GM23248 (cell line): ENCODE data around the gene MYH14. TPM values are rescaled to one million over a fixed set of nuclear protein-coding genes. Genes with fewer than 3 reads are reported as not detected.

Source experiments
- DNase-seq: peaks from one replicate; pipeline ENCODE4 v3.0.0-alpha.2; 2015
- H2AFZ ChIP-seq: fragments of 200-600 bp; sonication (generic); 2 replicates; pipeline ENCODE4 v1.6.1; 2016; ENCODE audit warnings: antibody characterized with exemption
- H3F3A ChIP-seq: fragments of 200-600 bp; sonication (generic); 2 replicates; pipeline ENCODE4 v1.6.1; 2016; ENCODE audit warnings: mild to moderate bottlenecking, antibody characterized with exemption, mixed run types; ENCODE audit not compliant: insufficient read depth
- H3K27ac ChIP-seq: fragments of 200-600 bp; sonication (generic); 2 replicates; pipeline ENCODE4 v1.5.1; 2016; ENCODE audit warnings: mild to moderate bottlenecking
- H3K27me3 ChIP-seq: fragments of 200-600 bp; sonication (generic); replicated peaks from 2 replicates; pipeline ENCODE4 v1.6.1; 2016; ENCODE audit warnings: mild to moderate bottlenecking; ENCODE audit not compliant: insufficient read depth
- H3K36me3 ChIP-seq: fragments of 200-600 bp; sonication (generic); 2 replicates; pipeline ENCODE4 v1.6.1; 2016; ENCODE audit warnings: low read depth, mild to moderate bottlenecking
- H3K4me1 ChIP-seq: fragments of 200-600 bp; sonication (generic); 2 replicates; pipeline ENCODE4 v1.6.1; 2016; ENCODE audit warnings: mild to moderate bottlenecking; ENCODE audit not compliant: insufficient read depth
- H3K4me2 ChIP-seq: fragments of 200-600 bp; sonication (generic); one replicate; pipeline ENCODE4 v1.6.1; 2016; ENCODE audit warnings: mild to moderate bottlenecking; ENCODE audit not compliant: unreplicated experiment
- H3K4me3 ChIP-seq: fragments of 200-600 bp; sonication (generic); 2 replicates; pipeline ENCODE4 v1.5.1; 2016; ENCODE audit warnings: mild to moderate bottlenecking
- H3K79me2 ChIP-seq: fragments of 200-600 bp; sonication (generic); 2 replicates; pipeline ENCODE4 v1.6.1; 2016; ENCODE audit warnings: mild to moderate bottlenecking; ENCODE audit not compliant: insufficient read depth
- H3K9ac ChIP-seq: fragments of 200-600 bp; sonication (generic); 2 replicates; pipeline ENCODE4 v1.6.1; 2016; ENCODE audit warnings: mild to moderate bottlenecking
- H3K9me2 ChIP-seq: fragments of 200-600 bp; sonication (generic); 2 replicates; pipeline ENCODE4 v1.6.1; 2016; ENCODE audit warnings: mixed run types, mild to moderate bottlenecking, moderate library complexity; ENCODE audit not compliant: insufficient read depth
- H3K9me3 ChIP-seq: fragments of 200-600 bp; sonication (generic); one replicate; pipeline ENCODE4 v1.6.1; 2017; ENCODE audit warnings: low read depth
- H4K20me1 ChIP-seq: fragments of 200-600 bp; sonication (generic); 2 replicates; pipeline ENCODE4 v1.6.0; 2016; ENCODE audit not compliant: insufficient read depth
- EZH2 ChIP-seq: fragments of 200-600 bp; sonication (generic); IDR thresholded peaks from 2 replicates; pipeline ENCODE4 v1.6.1; 2018; ENCODE audit warnings: antibody characterized with exemption, mild to moderate bottlenecking; ENCODE audit not compliant: insufficient read depth, poor library complexity, severe bottlenecking
- EZH2phosphoT487 ChIP-seq: fragments of 200-600 bp; sonication (generic); IDR thresholded peaks from 2 replicates; pipeline ENCODE4 v1.6.1; 2018; ENCODE audit warnings: antibody characterized with exemption, moderate library complexity, mild to moderate bottlenecking, low read depth; ENCODE audit not compliant: insufficient read depth
- WGBS, 2 experiments: methylation state at CpG; one replicate each; pipeline ENCODE4 v1.1.6; 2015 to 2017; ENCODE audit warnings: low lambda C conversion rate in 2 of 2, low coverage in 1 of 2; ENCODE audit errors: missing lambda C conversion rate in 2 of 2; 5-methylcytosine and 5-hydroxymethylcytosine counted together
- in situ Hi-C: fragments of 300-500 bp; cut with MboI; formaldehyde crosslinking; loops from 2 replicates; pipeline ENCODE4 v1.15.0; 2020
- polyA plus RNA-seq: library from polyadenylated mRNA; unstranded; fragments of >200 nt; fragmentation: Nextera tagmentation; extraction: Ambion mirVana; gene quantifications from 2 replicates; pipeline ENCODE4 v1.2.1, GENCODE V29; 2016
- total RNA-seq: library from RNA; depleted of rRNA; stranded (reverse); fragments of >200 nt; shearing (Covaris generic); gene quantifications from 2 replicates; pipeline ENCODE4 v1.2.3, GENCODE V29; 2014

The MYH14 gene
- total and polyA plus RNA-seq, 2 experiments from 2014 or later: not detected

DNA sequence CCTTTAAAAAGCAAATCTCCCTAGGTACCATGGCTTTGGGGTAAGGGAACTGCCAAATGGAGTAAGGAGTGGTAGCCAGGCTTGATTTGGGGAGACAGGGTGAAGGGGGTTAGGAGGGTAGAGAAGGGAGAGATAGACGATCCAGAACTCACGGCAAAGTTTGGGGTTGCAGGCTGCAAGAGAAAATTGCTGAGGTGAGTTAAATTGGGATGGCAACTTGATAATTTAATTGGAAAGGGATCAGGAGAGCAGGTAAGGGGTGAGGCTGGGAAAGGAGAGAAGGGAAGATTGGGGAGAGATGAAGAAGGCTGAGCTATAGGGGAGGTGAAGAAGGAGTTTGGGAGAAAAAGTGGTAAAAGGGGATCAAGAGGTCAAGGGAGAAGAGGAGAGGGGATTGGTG lies 44.3 kb upstream of the MYH14 start:
- 30 to 38% methylated on average over 2 of the region's 2 CpGs for WGBS, 2 experiments
- Histone ChIP-seq H3K36me3 (no peaks in the 10 kb centered on the region), H3K27me3 (no peaks in the 10 kb centered on the region), H3K9me3 (no peaks in the 10 kb centered on the region), H3F3A (no peaks in the 10 kb centered on the region), H3K4me2 (no peak overlapping the region), H3K27ac (no peak overlapping the region), H3K9me2 (no peaks in the 10 kb centered on the region), H4K20me1 (no peaks in the 10 kb centered on the region), H3K4me3 (no peak overlapping the region), H3K79me2 (no peaks in the 10 kb centered on the region), H3K4me1 (no peaks in the 10 kb centered on the region), H3K9ac (no peak overlapping the region), H2AFZ (no peak overlapping the region)
- in situ Hi-C loops: no loop called here
- TF ChIP-seq EZH2phosphoT487 (no peak), EZH2 (no peak)
- DNase-seq: no peak

- Histone ChIP-seq H3K4me1 (no peaks in the 10 kb centered on the region), H3K27ac (no peak within 1 kb of the TSS), H3F3A (no peaks in the 10 kb centered on the region), H3K9me3 (no peaks in the 10 kb centered on the region), H2AFZ (no peak within 1 kb of the TSS), H3K4me3 (no peak within 1 kb of the TSS), H3K36me3 (no peaks in the 10 kb centered on the region), H3K9me2 (no peaks in the 10 kb centered on the region), H3K79me2 (no peaks in the 10 kb centered on the region), H3K27me3 (no peaks in the 10 kb centered on the region), H3K4me2 (no peak within 1 kb of the TSS), H3K9ac (no peak within 1 kb of the TSS), H4K20me1 (no peaks in the 10 kb centered on the region)
- no peak for DNase-seq
- WGBS, 2 experiments: 21 to 22% methylated on average over 25 to 26 of the region's 26 CpGs
- in situ Hi-C loops: no loop called here
- TF ChIP-seq EZH2phosphoT487 (no peak), EZH2 (no peak)
Observed at GRCh38 chr19:50162988-50163387, 40.4 kb upstream of the MYH14 start, which contains the start of gene IZUMO2. TSS of gene IZUMO2 (minus strand) at chr19:50163281. CDS start at chr19:50163194, 87 bp downstream.

DNA sequence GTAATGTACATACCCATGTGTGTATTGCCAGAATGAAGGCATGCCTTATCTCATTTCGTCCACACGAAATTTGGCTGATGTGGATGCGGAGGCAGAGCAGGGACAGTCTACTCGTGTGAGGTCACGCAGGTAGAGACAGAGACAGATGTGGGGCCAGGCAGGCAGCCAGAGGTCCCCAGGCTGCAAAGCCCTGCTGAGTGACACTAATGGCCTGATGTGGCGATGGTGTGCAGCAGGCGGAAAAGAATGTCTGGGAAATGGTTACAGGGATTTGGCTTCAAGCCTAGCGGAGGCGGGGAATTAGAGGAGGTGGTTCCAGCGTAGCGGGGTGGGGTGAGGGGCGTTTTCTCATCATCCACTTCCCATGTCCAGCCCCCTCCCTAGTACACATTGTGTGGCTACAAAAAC lies 36.1 kb upstream of the MYH14 start:
- no peak for DNase-seq
- TF ChIP-seq EZH2 (no peak), EZH2phosphoT487 (no peak)
- Histone ChIP-seq H3K27me3 (no peaks in the 10 kb centered on the region), H3K4me2 (no peak overlapping the region), H3K9me2 (no peaks in the 10 kb centered on the region), H3K4me3 (no peak overlapping the region), H3F3A (no peaks in the 10 kb centered on the region), H3K9ac (no peak overlapping the region), H3K79me2 (no peaks in the 10 kb centered on the region), H3K27ac (no peak overlapping the region), H3K36me3 (no peaks in the 10 kb centered on the region), H3K4me1 (no peaks in the 10 kb centered on the region), H2AFZ (no peak overlapping the region), H4K20me1 (no peaks in the 10 kb centered on the region), H3K9me3 (no peaks in the 10 kb centered on the region)
- in situ Hi-C loops: no loop called here
- WGBS, 2 experiments: 10 to 19% methylated on average over 12 of the region's 12 CpGs

DNA sequence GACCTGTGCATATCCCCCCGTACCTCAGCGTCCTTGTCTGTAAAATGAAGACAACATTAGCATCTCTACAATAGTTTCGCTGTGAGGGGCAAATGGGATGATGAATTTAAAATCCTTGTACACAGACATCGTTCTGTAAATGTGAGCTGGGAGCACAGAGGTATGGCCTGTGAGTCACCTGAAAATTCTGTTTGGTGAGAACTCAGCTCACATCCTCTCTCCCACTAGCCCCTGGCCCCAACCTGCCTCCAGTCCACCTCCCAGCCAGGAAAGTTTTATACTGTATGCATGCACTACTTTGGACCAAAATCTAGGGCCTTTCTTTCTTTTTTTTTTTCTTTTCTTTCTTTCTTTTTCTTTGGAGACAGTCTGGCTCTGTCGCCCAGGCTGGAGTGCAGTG lies 31.7 kb upstream of the MYH14 start:
- Histone ChIP-seq H3K36me3 (no peaks in the 10 kb centered on the region), H3K4me3 (no peak overlapping the region), H3K27me3 (no peaks in the 10 kb centered on the region), H3F3A (no peaks in the 10 kb centered on the region), H2AFZ (no peak overlapping the region), H3K4me2 (no peak overlapping the region), H3K9me3 (no peaks in the 10 kb centered on the region), H3K4me1 (no peaks in the 10 kb centered on the region), H3K79me2 (no peaks in the 10 kb centered on the region), H3K9ac (no peak overlapping the region), H3K27ac (no peak overlapping the region), H4K20me1 (no peaks in the 10 kb centered on the region), H3K9me2 (no peaks in the 10 kb centered on the region)
- in situ Hi-C loops: no loop called here
- WGBS, 2 experiments: 26 to 29% methylated on average over 5 of the region's 5 CpGs
- TF ChIP-seq EZH2 (no peak), EZH2phosphoT487 (no peak)
- DNase-seq: no peak

DNA sequence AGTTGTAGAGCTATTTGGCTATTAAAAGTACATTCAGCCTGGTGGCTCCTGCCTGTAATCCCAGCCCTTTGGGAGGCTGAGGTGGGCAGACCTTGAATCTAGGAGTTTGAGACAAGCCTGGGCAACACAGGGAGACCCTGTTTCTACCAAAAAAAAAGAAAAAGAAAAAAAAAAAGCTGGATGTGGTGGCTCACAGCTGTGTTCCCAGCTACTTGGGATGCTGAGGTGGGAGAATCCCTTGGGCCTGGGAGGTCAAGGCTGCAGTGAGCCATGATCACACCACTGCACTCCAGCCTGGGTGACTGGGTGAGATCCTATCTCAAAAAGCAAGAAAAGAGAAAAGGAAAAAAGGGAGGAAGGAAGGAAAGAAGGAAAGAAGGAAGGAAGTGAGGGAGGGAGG lies 30.7 kb upstream of the MYH14 start:
- H3K9me3 ChIP-seq: no peaks in the 10 kb centered on the region
- no peaks in the 10 kb centered on the region for H4K20me1 ChIP-seq
- H3K27me3 ChIP-seq: no peaks in the 10 kb centered on the region
- TF ChIP-seq EZH2 (no peak), EZH2phosphoT487 (no peak)
- no peak overlapping the region for H3K4me3 ChIP-seq
- H2AFZ ChIP-seq: no peak overlapping the region
- no peaks in the 10 kb centered on the region for H3K9me2 ChIP-seq
- no peaks in the 10 kb centered on the region for H3K4me1 ChIP-seq
- no peak overlapping the region for H3K9ac ChIP-seq
- H3F3A ChIP-seq: no peaks in the 10 kb centered on the region
- no peaks in the 10 kb centered on the region for H3K79me2 ChIP-seq
- no peak overlapping the region for H3K27ac ChIP-seq
- in situ Hi-C loops: no loop called here
- no peak for DNase-seq
- no peak overlapping the region for H3K4me2 ChIP-seq
- H3K36me3 ChIP-seq: no peaks in the 10 kb centered on the region
